Measurements from ENCODE around the gene EXOG. TPM values are rescaled to one million over a fixed set of nuclear protein-coding genes. Genes with fewer than 3 reads are reported as not detected.

The EXOG gene
- total and polyA plus RNA-seq, 2 donors (not counting 3 experiments of a cell fraction or from before 2014, with no cell fraction given): 10.8 to 21.9 TPM

GRCh38 chr3:38509732-38510131 lies 13.6 kb downstream of the EXOG start:
- intact Hi-C loops (cut with micrococcal nuclease) (no loop called here), dilution Hi-C loops (cut with MboI; ENCODE audit: extremely low pct_ligation_motif_present, low sequenced_read_pairs) (no loop called here)
- Histone ChIP-seq H3K79me2 (ENCODE audit: control insufficient read depth, insufficient read depth, low read length) (no peaks in the 10 kb centered on the region), H3K36me3 (ENCODE audit: control insufficient read depth in 2 of 2, extremely low read depth in 1 of 2, insufficient read depth in 2 of 2, low read length in 2 of 2) (peaks cover 0 to 12% of the 10 kb centered on the region in 2 experiments), H3K9ac (replicated peaks; ENCODE audit: extremely low read depth, insufficient read depth, low read length) (no peak overlapping the region), H3K27ac (ENCODE audit: insufficient read depth, low read depth, low read length) (no peak overlapping the region), H3K9me3 (replicated peaks; ENCODE audit: control insufficient read depth, insufficient read depth, low read length) (no peaks in the 10 kb centered on the region), H3K4me3 (replicated peaks in 1 of 3; ENCODE audit: insufficient read depth in 1 of 3, low read depth in 1 of 3, low read length in 3 of 3) (no peak overlapping the region), H3K9me1 (replicated peaks; ENCODE audit: control insufficient read depth, extremely low read depth, insufficient read depth, low read length) (no peaks in the 10 kb centered on the region), H3K27me3 (ENCODE audit: control insufficient read depth in 2 of 2, insufficient read depth in 2 of 2, low read length in 2 of 2) (no peaks in the 10 kb centered on the region), H3K4me2 (ENCODE audit: insufficient read depth, low read length) (no peak overlapping the region), H3K4me1 (ENCODE audit: control insufficient read depth, extremely low read depth, insufficient read depth, low read length) (no peaks in the 10 kb centered on the region), H4K20me1 (replicated peaks; ENCODE audit: control insufficient read depth, extremely low read depth, insufficient read depth, low read length) (no peaks in the 10 kb centered on the region), H2AFZ (ENCODE audit: low read depth, low read length) (no peak overlapping the region)
- TF ChIP-seq CTCF (IDR thresholded peaks at IDR 0.05; ENCODE audit: extremely low read depth in 1 of 2, insufficient read depth in 1 of 2, low read depth in 1 of 2, low read length in 2 of 2) (no peak), EZH2 (IDR thresholded peaks at IDR 0.05; ENCODE audit: borderline replicate concordance, low read depth, low read length, severe bottlenecking) (no peak), POLR2A (IDR thresholded peaks at IDR 0.05; ENCODE audit: low read depth, low read length) (no peak), POLR2AphosphoS5 (IDR thresholded peaks at IDR 0.05; ENCODE audit: insufficient read depth, low read depth, low read length) (no peak), JUN (IDR thresholded peaks at IDR 0.05; ENCODE audit: borderline replicate concordance, insufficient read depth, insufficient read length, low read depth) (no peak), MAX (IDR thresholded peaks at IDR 0.05; ENCODE audit: insufficient read depth, insufficient read length) (no peak), MYC (IDR thresholded peaks at IDR 0.05; ENCODE audit: low read depth, low read length) (no peak), FOS (IDR thresholded peaks at IDR 0.05; ENCODE audit: borderline replicate concordance, insufficient read depth, low read length) (no peak), GATA2 (IDR thresholded peaks at IDR 0.05; ENCODE audit: insufficient read depth, insufficient read length, low read depth, low read length) (no peak)
- DNase-seq (ENCODE audit: low read depth, low spot score) (no peak), FAIRE-seq (no peak)
- ChIA-PET CTCF (interaction anchor here (1.3 to 1.9 kb wide), 4 partner anchors 12 to 153 kb away, joined by 5 to 8 read pairs (median 5); partner anchors contain the start of gene EXOG), POLR2A (no interaction called here)
- BruUV-seq (replicated peaks): no TSS peak
